GM20000 (cell line): Measurements from ENCODE around the gene CAGE1.

ENCODE experiments used
- DNase-seq: peaks from one replicate; pipeline ENCODE4 v3.0.0; 2012; ENCODE audit warnings: low spot score
- CTCF ChIP-seq: IDR thresholded peaks from 2 replicates; pipeline ENCODE4 v1.5.1; 2012; ENCODE audit warnings: mild to moderate bottlenecking, control low read depth; ENCODE audit errors: extremely low read depth, missing control alignments

The CAGE1 gene

GRCh38 chr6:7343546-7344475, 45.7 kb downstream of the CAGE1 start:
- no peak for DNase-seq
- no peak for TF ChIP-seq CTCF

- TF ChIP-seq CTCF = no peak
- no peak for DNase-seq
Observed at GRCh38 chr6:7341989-7342742, 47.4 kb downstream of the CAGE1 start.

GRCh38 chr6:7341271-7341670, 48.3 kb downstream of the CAGE1 start:
- TF ChIP-seq CTCF = no peak
- no peak for DNase-seq

GRCh38 chr6:7339007-7339732, 50.4 kb downstream of the CAGE1 start:
- TF ChIP-seq CTCF = peak; percentile 29
- DNase-seq = peak; percentile 42

GRCh38 chr6:7338031-7338430, 51.5 kb downstream of the CAGE1 start:
- TF ChIP-seq CTCF = no peak
- DNase-seq = no peak

- no peak for TF ChIP-seq CTCF
- no peak for DNase-seq
Observed at GRCh38 chr6:7335519-7335918, 54.0 kb downstream of the CAGE1 start.
